D341Med (cell line): Measurements from ENCODE around the gene CHPF2.

ENCODE experiments used
- DNase-seq: peaks from one replicate; pipeline ENCODE4 v3.0.0; 2012; ENCODE audit warnings: low spot score

The CHPF2 gene

GRCh38 chr7:151232091-151232916, at the start of gene CHPF2:
Gene CHPF2, plus strand, starts transcription at chr7:151232483. Its CDS starts 1,529 bp downstream, at chr7:151234012.
- peak; percentile 95 for DNase-seq

- DNase-seq = no peak
Measured at GRCh38 chr7:151185762-151186639, 46.3 kb upstream of the CHPF2 start.

- no peak for DNase-seq
Measured at GRCh38 chr7:151186640-151187408, 45.5 kb upstream of the CHPF2 start, which contains the start of gene ASB10. Gene ASB10, minus strand, starts transcription at chr7:151187250. Its CDS starts 120 bp downstream, at chr7:151187130.

GRCh38 chr7:151187409-151188251, 44.7 kb upstream of the CHPF2 start:
- no peak for DNase-seq

- DNase-seq = no peak
Measured at GRCh38 chr7:151188252-151188542, 44.1 kb upstream of the CHPF2 start.

GRCh38 chr7:151189038-151189437, 43.2 kb upstream of the CHPF2 start:
- no peak for DNase-seq

- DNase-seq = no peak
Measured at GRCh38 chr7:151191544-151191943, 40.7 kb upstream of the CHPF2 start.

GRCh38 chr7:151192002-151192539, 40.2 kb upstream of the CHPF2 start:
- DNase-seq = no peak

GRCh38 chr7:151193203-151193978, 38.9 kb upstream of the CHPF2 start:
- no peak for DNase-seq

- DNase-seq = no peak
Measured at GRCh38 chr7:151194188-151194587, 38.1 kb upstream of the CHPF2 start.

- no peak for DNase-seq
Measured at GRCh38 chr7:151195616-151196450, 36.5 kb upstream of the CHPF2 start.

- DNase-seq = no peak
Measured at GRCh38 chr7:151197932-151198331, 34.4 kb upstream of the CHPF2 start.

GRCh38 chr7:151198945-151199848, 33.1 kb upstream of the CHPF2 start:
- DNase-seq = peak; percentile 30

GRCh38 chr7:151201344-151201743, 30.9 kb upstream of the CHPF2 start:
- DNase-seq = no peak

- no peak for DNase-seq
Measured at GRCh38 chr7:151201751-151202150, 30.5 kb upstream of the CHPF2 start.

GRCh38 chr7:151202836-151203235, 29.4 kb upstream of the CHPF2 start:
- DNase-seq = no peak

GRCh38 chr7:151204383-151205032, 27.8 kb upstream of the CHPF2 start:
- no peak for DNase-seq

- DNase-seq = no peak
Measured at GRCh38 chr7:151205730-151206129, 26.6 kb upstream of the CHPF2 start.
